HG03159 (cell line): Measurements from ENCODE around the gene MAP3K20.
"Not testable (repeated sequence)": the region's sequence is repeated elsewhere in the genome, so short reads cannot be mapped to it uniquely, and the experiment has no call there.

Experiments used
- ATAC-seq: cut with Tn5 transposase; IDR thresholded peaks from one replicate; pipeline ENCODE4 v1.9.1; 2021; ENCODE audit warnings: mild to moderate bottlenecking, moderate library complexity; ENCODE audit not compliant: unreplicated experiment

Gene MAP3K20

DNA sequence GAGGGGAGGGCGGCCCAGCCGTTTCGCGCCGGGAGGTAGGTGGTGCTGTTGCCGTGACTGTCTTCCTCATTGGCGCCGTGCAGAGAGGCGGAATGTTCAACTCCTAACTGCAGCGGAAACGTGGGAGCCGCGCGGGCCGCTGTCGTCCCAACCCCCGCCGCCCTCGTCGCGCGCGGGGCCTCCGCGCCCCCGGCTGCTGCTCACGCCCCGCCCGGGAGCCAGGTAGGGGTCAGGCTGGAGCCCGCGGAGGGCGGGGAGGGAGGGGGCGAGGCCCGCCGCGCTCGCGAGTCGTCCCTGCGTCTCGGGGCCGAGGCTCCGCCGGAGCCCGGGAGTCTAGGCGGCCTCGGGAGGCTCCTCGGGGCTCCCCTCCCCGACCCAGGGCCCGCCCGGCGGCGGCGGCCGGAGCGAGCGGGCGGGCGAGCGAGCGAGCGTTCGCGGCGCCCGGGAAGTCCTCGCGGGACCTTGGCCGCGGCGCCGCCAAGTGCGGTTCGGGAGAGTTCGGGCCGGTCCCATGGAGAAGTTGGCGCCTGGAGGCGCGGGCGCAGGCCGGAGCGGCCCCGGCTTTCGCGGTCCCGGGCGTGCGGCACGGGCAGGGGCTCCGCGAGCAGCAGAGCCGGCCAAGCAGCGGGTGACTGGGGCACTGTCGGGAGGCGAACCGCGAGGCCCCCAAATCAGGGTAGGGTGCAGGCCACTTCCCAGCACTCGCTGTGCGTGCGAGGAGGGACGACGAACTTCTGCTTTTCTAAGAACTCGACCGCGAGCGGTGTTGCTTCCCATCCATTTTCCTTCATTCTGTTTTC, at the start of gene MAP3K20:
TSS of gene MAP3K20 (plus strand) at position 66 of the 800 bp plus-strand sequence. CDS start 15,186 bp downstream, outside the sequence.
- ATAC-seq: peak; percentile 70

DNA sequence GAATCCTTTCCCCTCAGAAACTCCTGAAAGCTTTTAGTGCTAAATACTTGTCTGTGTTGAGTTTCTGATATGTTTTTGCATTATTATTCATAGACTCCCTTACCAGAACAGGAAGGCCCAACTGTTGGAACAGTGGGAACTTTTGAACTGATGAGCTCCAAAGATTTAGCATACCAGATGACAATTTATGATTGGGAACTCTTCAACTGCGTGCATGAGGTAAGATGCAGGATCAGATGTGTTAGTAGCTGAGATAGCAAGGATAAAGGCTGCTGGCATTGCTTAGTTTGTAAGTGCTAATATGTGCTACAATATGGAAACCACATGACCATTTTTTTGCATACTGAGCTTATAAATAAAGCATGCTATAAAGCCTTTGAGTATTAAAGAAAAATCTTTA, 49.2 kb upstream of the MAP3K20 start:
- no peak for ATAC-seq

DNA sequence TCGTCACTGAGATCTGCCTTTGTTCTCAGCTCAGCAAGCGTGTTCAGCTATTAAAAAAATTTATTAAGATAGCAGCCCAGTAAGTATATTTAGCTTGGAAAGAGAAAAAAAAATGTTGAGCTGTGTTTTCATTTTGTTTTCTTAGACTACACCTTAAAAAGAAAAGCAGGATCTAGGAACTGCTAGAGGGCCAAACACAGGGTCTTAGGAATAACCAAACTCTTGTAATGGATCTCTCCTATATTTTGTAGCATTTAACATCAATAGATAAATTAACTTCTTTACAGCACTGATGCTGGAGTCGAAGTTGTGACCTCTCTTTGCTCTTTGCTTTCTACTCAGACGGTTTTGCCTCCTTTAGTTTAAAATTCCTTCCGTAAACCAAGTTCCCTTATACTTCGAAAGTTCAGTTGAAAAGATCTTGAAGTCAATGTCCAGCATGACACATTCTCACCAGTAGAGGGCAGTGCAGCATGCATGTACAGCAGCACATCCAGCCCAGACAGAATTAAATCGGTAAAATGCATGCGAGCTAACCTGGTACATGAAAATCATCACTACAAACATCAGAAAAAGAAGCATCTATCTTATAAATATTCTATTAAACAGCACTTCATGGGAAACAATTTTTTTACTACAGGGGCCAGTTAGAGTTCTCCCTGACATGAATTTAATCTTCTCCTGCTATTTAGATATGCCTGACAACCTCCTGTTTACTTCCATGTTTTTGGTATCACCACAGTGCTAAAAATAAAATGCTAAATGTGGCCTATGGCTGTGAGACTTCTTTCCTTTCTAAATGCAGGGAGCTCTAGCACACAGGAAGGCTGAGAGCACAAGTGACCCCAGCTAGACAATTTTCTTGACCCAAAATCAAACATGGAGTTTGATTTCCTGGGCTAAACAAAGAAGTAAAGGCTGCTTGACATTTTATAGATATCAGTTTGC, 48.2 kb upstream of the MAP3K20 start:
- peak; percentile 58 for ATAC-seq

DNA sequence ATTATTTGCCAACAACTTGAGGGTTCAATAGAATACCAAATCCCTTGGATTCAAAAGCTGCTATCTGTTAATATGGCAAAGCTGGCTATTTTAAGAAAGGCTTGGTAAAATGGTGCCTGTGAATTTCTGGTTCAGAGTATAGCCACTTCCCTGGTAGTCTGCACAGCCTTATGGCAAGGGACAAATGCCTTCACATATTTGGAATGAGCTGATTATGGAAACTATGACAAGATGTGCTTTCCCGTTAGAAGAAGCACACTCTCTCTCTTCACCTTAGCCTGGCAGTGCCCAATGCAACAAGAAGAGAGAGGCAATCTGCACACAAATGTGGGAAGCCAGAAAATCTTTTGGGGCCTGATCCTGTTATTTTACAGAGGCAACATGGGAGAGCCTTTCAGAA, 47.5 kb upstream of the MAP3K20 start:
- ATAC-seq: no peak

DNA sequence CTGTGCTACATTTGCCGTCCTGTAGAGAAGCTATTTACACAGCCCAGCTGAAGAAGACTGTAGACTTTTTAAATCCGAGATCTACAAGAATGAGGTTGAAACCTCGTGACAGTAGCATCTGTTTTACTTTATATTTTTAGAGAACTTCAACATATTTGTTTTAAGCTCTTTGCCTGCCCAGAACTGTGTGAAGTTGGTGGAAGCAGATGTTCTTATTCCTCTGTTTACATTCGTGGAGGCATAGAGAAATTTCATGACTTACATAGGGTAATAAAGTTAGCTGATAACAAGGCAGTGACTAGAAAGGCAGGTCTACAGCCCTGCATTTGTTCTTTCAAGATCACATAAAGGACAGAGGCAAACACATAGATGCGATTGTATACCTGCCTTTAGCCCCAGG, 47.0 kb upstream of the MAP3K20 start:
- ATAC-seq: no peak

DNA sequence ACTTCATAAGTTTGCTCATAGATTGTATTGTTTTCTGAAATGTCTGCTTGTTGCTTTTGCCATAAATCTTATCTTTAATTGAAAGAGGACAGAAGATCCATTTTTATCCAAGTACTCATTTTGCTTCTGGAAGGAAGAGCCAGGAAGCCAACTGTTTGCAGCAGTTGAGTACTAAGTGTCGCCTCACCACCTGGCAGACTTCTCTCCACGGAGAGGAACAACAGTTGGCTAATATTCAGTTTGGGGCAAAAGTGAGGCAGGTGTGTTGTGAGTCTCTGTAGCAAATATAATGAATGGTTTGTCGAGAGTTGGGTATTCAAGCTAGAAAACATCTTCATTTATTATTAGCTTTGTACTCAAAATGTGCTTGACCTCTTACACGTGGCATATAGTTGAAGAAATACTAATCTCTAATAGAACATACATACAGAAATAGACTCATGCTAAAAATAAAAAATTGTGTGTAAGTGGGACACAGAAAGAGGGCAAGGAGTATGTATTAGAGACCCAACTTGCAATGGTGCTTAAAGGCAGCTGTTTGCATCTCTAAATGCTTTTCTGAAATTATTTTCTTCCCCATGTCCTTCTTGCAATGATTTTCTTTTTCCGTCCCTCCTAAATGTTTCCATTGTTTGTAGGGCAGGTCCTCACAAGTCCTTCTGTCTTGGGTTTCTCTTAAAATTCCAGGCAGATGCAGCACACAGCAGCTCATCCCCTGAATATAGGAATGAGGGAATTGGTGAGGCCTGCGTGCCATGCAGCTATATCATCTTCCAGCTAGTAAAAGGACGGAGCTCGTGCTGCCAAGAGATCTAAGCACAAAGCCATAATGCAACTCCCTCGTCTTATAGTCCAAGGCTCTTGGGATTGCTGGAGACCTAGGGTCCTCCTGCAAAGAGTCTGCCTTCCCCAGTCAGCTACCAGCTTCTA, 44.8 kb upstream of the MAP3K20 start:
- no peak for ATAC-seq

DNA sequence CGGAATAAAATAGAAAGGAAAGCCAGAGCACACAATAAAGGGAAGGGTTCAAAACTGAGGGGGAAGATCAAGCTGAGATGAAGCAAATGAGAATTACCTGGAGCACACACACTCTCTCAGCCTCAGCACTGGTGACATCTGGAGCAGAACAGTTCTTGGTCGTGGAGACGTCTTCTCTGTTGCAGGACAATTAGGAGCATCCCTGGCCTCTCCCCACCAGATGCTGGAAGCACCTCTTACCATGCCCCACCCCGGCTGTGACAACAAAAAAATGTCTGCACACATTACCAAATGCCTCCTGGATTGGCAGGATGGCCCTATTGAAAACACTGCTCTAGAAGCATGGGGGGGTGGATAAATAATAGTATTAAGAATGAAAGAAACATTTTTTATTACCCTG, 43.6 kb upstream of the MAP3K20 start:
- no peak for ATAC-seq

DNA sequence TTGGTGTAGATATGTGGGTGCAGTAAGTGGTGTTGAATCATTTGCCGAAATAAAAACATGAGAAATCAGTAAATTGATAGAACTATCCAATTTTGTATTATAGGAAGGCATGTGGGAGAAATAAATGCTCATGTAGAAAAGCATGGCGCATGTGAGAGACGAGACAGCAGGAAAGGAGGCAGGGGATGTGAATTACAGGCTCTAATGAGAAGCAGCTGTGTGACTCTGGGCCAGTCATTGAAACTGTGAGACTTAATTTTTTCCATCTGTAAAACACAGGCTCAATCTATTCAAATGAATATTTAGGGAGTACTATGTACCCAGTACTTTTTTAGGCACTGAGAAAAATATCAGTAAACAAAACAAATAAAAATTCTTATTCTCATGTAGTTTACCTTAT, 42.6 kb upstream of the MAP3K20 start:
- ATAC-seq: no peak

DNA sequence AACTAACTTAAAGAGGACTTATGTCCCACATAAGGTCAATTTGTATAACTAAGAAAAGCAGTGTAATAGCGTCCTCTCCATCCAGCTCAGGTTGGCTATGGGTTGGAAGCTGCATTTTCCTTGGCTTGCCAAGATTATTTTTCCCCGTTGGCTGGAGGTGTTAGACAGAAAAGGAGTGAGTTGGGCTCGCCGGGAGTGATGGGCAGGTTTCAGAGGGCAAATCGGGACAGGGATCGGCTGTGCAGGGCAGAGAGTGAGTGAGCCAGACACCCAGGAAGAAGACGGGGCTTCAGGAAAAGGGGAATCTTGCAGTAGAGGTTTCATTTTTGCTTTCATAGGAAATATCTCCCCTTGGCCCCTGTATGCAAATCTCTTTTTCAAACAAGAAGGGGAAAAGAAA, 41.5 kb upstream of the MAP3K20 start:
- no peak for ATAC-seq

DNA sequence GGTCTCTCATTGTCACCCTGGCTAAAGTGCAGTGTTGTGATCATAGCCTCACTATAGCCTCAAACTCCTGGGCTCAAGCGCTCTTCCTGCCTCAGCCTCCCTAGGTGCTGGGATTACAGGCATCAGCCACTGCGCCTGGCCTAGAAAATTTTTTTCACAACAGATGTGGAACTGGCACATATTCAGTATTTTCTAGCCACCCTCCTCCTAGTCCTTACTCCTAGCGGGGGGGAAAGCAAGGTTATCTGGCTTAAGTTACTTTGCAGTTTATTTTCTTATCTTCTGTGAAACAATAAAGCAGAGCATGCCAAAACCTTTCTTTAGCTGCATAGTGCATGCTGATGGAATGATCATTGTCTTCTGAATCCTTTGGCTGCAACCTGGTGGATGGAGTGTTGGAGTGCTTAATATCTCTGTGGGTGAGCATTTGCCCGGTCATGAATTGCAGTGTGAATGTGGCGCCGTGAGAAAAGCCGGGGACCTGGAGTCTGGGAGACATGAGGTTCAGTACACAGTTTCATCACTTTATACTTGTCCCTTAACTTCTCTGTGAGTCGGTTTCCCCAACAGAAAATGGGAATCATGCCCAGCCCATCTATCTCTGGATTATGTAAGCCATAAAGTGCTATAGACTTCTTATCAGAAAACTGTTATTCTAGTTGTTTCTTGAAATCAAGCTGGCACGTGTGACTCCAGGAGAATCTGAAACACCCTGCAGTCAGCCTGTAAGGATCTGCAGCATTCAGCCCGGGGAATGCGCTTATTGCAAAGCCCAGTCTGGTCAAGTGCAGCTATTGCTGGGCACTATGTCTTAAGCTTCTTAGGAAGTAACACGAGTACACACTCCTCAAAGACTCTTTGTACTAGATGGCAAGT, 38.2 kb upstream of the MAP3K20 start:
- ATAC-seq: no peak

DNA sequence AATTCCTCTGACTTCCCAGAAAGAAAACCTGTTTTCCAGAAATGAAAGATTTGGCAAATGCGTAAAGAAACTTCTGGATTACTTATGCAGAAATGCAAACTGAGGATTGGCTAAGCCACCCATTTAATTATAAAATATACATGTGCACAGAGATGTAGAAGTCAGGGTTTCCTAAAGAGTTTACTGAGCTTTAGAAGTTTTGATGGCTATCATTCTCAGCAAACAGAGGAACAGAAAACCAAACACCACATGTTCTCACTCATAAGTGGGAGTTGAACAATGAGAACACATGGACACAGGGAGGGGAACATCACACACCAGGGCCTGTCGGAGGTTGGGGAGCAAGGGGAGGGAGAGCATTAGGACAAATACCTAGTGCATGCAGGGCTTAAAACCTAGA, 37.4 kb upstream of the MAP3K20 start:
- ATAC-seq: not testable (repeated sequence)

DNA sequence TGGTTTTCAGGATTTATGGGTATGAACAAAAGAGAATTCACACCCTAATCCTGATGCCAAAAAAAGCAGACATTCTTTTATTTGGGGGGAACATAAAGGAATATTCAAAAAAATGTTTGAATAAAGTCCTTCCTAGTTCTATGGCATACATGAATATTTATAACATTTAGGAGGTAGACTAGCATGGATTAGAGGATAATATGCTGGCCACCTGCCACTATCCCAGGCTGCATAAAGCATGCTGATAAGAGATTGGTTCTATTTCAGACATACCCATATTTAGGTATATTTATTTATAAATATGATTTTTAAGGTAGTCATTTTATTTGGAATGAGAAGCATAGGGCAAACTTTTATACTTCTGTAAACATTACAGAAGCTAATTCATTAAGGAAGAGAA, 34.9 kb upstream of the MAP3K20 start:
- no peak for ATAC-seq

DNA sequence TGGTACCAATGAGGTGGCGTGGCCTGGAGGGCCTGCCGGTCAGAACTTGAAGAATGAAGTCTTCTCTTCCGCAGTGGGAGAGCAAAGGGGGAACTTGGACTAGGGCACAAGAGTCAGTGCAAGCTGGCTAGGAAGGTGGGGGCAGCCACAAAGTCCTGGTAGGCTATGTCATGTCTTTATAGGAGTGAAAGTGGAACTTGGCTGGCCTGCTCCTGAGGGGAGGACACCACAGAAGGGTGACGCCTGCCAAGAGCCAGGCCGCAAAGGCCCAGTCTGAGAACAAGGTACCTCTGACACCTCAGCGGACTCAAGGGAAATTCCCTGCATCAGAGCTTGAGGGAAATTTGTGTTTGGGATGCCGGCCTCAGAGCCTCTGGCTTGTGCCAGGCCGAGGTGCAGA, 32.2 kb upstream of the MAP3K20 start:
- ATAC-seq: no peak

DNA sequence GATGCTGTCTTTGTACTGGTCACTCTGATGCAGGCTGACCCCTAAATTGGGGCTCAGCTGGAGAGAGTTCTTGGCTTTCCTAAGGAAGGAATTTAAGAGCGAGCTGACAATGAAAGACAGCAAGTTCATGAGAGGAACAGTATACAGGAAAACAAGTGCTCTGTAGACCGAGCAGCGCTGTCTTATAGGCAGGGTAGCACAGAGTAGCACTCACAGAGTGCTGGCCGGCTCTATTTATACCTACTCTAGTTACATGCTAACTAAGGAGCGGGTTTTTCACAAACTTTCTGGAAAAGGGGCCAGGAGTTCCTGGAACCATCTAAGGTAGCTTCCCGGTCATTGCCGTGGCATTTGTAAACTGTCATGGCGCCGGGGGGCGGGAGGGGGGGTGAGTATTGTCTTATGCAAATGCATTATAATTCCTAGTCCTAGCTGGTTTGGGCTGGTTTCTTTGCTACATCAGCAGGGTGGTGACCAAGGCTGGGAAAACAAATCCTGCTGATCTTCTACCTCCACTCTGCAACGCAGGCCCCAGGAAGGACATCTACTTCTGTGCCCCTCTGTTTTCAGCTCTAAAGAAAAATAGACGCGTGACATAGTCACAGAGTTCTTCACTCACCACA, 31.6 kb upstream of the MAP3K20 start:
- ATAC-seq: no peak

DNA sequence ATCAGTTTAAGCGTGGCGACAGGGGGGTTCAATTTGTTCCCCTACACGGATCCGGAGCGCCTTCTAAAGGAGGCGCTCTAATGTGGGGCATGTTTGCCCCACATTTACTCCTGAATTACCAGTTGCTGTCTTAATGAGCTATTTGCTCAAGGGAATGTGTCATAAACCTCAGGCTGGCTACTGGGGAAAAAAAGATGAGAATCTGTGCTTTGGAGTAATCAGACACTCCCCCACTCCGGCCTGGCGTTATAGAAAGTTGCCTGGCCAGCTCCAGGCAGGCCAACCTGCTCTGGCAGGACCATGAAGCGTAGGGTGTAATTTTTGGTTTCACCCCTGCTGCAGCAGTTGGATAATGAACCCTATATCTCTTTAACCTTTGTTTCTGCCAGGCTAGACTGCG, 31.0 kb upstream of the MAP3K20 start:
- no peak for ATAC-seq

DNA sequence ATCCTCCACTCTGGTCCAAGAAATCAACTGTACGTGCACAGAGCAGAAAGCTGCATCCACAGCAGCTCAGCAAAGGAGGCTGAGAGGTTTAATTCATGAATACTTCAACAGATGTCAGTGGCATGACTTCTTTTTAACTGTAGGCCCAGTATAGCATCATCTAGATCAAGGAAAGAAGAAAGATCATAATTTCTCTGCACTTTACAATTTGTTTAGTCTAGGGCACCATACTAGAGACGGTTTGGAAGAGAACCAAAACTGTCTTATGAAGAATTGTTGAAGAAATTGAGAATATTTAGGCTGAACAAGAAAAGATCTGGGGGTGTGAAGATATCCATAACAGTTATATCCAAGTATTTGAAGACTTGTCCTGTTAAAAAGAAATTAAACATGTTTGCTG, 30.5 kb upstream of the MAP3K20 start:
- ATAC-seq: no peak

DNA sequence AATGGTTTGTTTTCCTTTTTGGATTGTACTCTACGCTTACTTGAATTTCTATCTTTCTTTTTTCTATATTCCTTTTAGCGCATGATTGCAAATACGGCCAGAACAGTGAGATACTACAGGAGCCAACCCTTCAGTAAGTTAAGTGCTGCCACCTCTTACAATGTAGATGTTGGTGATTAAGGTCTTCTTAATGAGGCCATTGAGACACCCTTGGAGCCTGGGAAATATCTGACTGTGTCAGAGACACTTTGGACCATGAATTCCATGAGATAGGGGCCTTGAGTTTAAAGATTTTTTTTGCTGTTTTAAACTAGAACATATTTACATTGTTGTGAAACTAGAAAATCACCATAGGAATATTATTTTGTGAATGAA, 27.1 kb upstream of the MAP3K20 start:
- no peak for ATAC-seq

DNA sequence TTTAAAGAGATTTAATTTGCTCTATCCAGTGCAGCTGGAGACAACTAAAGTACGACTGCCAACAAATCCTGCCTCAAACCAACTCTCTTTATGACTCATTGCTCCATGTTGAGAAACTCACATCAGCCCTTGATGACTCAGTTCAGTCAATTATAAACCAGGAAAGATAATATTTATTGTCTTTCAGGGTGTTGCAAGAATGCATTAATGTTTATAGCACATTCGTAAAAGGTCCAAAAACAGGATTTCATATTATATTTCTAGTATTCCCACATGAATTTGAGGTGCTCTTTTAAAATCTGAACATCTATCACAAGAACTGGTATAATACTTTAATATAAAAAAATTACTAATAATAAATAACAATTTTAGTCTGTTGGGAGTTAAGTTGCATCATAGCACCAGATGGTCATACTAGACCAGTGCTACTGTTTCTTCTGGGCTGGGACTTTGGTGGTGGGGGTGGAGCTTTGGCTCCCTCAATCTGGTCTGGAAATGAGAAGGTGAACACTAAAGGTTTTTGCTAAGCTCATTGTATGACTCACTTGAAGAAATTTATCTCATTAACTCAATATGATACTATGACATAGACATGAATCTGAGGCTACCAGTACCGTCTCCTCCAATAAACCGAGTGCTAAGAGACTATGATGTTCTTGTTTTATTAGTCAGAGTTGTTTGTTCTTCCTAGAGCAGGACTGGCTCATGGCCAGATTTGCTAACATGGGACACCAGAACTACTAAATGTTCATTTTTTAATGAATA, 26.6 kb upstream of the MAP3K20 start:
- ATAC-seq: peak; percentile 90

DNA sequence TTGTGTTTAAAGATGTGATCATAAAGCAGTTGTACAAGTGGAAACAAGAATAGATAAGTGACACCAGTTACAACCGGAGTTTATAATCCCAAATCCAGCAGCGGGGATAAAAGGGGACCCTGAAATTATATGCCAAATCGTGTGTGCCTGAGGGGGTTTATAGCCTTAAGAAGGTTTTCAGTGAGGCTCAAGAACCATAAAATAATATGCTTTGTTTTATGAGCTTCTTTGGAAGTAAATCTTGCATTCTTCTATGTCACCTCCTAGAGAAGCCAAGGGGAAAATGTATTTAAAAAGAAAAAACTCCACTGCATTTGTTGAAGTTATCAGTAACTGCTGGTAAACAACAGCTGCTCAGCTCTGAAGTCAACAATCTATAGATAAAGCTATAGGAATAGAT, 25.8 kb upstream of the MAP3K20 start:
- ATAC-seq: no peak
